PC-3 (cell line): ENCODE measurements around the gene PLXNA1.

Experiments
- CTCF ChIP-seq: fragments of 300-600 bp; sonication (generic); conservative IDR thresholded peaks from 2 replicates; pipeline ENCODE4 v1.5.1; 2017; ENCODE audit warnings: antibody characterized with exemption, low read depth, mild to moderate bottlenecking, low read length
- EZH2 ChIP-seq: fragments of 300-600 bp; sonication (generic); IDR thresholded peaks from one replicate; pipeline ENCODE4 v1.6.1; 2017; ENCODE audit warnings: antibody characterized with exemption, mild to moderate bottlenecking, low read length; ENCODE audit not compliant: unreplicated experiment
- EZH2phosphoT487 ChIP-seq: fragments of 300-600 bp; sonication (generic); IDR thresholded peaks from 2 replicates; pipeline ENCODE4 v1.6.1; 2018; ENCODE audit warnings: mild to moderate bottlenecking, antibody characterized with exemption, low read length, borderline replicate concordance

- TF ChIP-seq CTCF (no peak), EZH2 (no peak), EZH2phosphoT487 (no peak)
These were observed 21.6 kb upstream of the PLXNA1 start for GRCh38 chr3:126961191-126961790.
